Transverse colon (tissue), 4 donors: ENCODE data around the gene KIFAP3.

ENCODE experiments used
- POLR2A ChIP-seq: fragments of 450-650 bp; IDR thresholded peaks from one replicate; pipeline ENCODE4 v1.6.1; 2016; ENCODE audit warnings: antibody characterized with exemption, mild to moderate bottlenecking, moderate library complexity
- POLR2AphosphoS5 ChIP-seq, 3 donors: sonication (generic); formaldehyde crosslinking; IDR thresholded peaks; one replicate each; pipeline ENCODE4 v1.6.1; 2016; ENCODE audit warnings: antibody characterized with exemption in 3 of 3
- TF ChIP-seq, protein P1 (sequence below), 5 experiments: fragments of 200-600 bp in 3 of 5; fragments of 450-650 bp in 2 of 5; sonication (generic) in 3 of 5; IDR thresholded peaks; 1 replicate in 2 of 5; 2 replicates in 3 of 5; pipeline ENCODE4 v1.5.1; 2016 to 2017; ENCODE audit warnings: antibody characterized with exemption in 5 of 5, inconsistent platforms in 3 of 5, mild to moderate bottlenecking in 2 of 5, moderate library complexity in 1 of 5

DNA sequence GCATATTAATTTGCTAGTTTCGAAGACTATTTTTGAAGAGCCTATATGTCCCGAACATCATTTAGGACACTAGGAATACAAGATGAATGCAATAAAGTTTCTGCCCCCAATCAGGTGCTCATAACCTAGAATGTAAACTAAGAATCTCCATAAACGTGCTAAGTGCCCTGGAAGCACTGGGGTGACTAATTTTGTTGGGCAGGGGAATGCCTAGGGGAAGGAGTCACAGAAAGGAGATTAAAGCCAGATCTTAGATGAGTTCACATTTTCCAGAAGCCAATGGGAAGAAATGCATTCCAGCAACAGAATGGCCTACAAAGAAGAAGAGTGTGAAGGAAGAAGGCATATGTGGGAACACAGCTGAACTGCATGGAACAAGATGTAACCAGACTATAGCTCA lies 200.3 kb downstream of the KIFAP3 start:
- TF ChIP-seq, protein P1, sequence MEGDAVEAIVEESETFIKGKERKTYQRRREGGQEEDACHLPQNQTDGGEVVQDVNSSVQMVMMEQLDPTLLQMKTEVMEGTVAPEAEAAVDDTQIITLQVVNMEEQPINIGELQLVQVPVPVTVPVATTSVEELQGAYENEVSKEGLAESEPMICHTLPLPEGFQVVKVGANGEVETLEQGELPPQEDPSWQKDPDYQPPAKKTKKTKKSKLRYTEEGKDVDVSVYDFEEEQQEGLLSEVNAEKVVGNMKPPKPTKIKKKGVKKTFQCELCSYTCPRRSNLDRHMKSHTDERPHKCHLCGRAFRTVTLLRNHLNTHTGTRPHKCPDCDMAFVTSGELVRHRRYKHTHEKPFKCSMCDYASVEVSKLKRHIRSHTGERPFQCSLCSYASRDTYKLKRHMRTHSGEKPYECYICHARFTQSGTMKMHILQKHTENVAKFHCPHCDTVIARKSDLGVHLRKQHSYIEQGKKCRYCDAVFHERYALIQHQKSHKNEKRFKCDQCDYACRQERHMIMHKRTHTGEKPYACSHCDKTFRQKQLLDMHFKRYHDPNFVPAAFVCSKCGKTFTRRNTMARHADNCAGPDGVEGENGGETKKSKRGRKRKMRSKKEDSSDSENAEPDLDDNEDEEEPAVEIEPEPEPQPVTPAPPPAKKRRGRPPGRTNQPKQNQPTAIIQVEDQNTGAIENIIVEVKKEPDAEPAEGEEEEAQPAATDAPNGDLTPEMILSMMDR (IDR thresholded peaks at IDR 0.05), result no peak
- TF ChIP-seq POLR2AphosphoS5 (IDR thresholded peaks at IDR 0.05), result no peak
- no peak for TF ChIP-seq POLR2A
